ENCODE results near the gene MAML2.

MAML2 gene

GRCh38 chr11:96319898-96320656 lies 22.9 kb downstream of the MAML2 start:
- in situ Hi-C loops (cut with MboI; ENCODE audit: low pct_unique_long_range_greater_than_20kb, low sequenced_read_pairs, unreplicated experiment): no loop called here
- no peak for DNase-seq (ENCODE audit: low spot score)
- TF ChIP-seq CTCF (IDR thresholded peaks at IDR 0.05; ENCODE audit: extremely low read depth, insufficient read depth, missing control alignments): no peak

GRCh38 chr11:96318850-96319249 lies 24.1 kb downstream of the MAML2 start:
- no peak for DNase-seq (ENCODE audit: low spot score)
- no peak for TF ChIP-seq CTCF (IDR thresholded peaks at IDR 0.05; ENCODE audit: extremely low read depth, insufficient read depth, missing control alignments)
- in situ Hi-C loops (cut with MboI; ENCODE audit: low pct_unique_long_range_greater_than_20kb, low sequenced_read_pairs, unreplicated experiment): no loop called here

GRCh38 chr11:96318399-96318798 lies 24.6 kb downstream of the MAML2 start:
- in situ Hi-C loops (cut with MboI; ENCODE audit: low pct_unique_long_range_greater_than_20kb, low sequenced_read_pairs, unreplicated experiment): no loop called here
- TF ChIP-seq CTCF (IDR thresholded peaks at IDR 0.05; ENCODE audit: extremely low read depth, insufficient read depth, missing control alignments): no peak
- DNase-seq (ENCODE audit: low spot score): no peak

- no peak for TF ChIP-seq CTCF (IDR thresholded peaks at IDR 0.05; ENCODE audit: extremely low read depth, insufficient read depth, missing control alignments)
- in situ Hi-C loops (cut with MboI; ENCODE audit: low pct_unique_long_range_greater_than_20kb, low sequenced_read_pairs, unreplicated experiment): no loop called here
- DNase-seq (ENCODE audit: low spot score): no peak
Measured at GRCh38 chr11:96317985-96318384, 25.0 kb downstream of the MAML2 start.

- in situ Hi-C loops (cut with MboI; ENCODE audit: low pct_unique_long_range_greater_than_20kb, low sequenced_read_pairs, unreplicated experiment): no loop called here
- no peak for TF ChIP-seq CTCF (IDR thresholded peaks at IDR 0.05; ENCODE audit: extremely low read depth, insufficient read depth, missing control alignments)
- DNase-seq (ENCODE audit: low spot score): no peak
Measured at GRCh38 chr11:96317571-96317970, 25.4 kb downstream of the MAML2 start.

GRCh38 chr11:96316869-96317268 lies 26.1 kb downstream of the MAML2 start:
- no peak for DNase-seq (ENCODE audit: low spot score)
- TF ChIP-seq CTCF (IDR thresholded peaks at IDR 0.05; ENCODE audit: extremely low read depth, insufficient read depth, missing control alignments): no peak
- in situ Hi-C loops (cut with MboI; ENCODE audit: low pct_unique_long_range_greater_than_20kb, low sequenced_read_pairs, unreplicated experiment): no loop called here

Measured in GM13977 (cell line).